Measurements from ENCODE around the gene SLC26A5. TPM values are rescaled to one million over a fixed set of nuclear protein-coding genes. Genes with fewer than 3 reads are reported as not detected.

SLC26A5 gene
- total RNA-seq, 1 experiment from 2014 or later = not detected

- no peak for DNase-seq
- H3K9me3 ChIP-seq (ENCODE audit: low read length) = no peaks in the 10 kb centered on the region
- H3K27ac ChIP-seq (ENCODE audit: low read length) = peak overlapping the region; percentile 71; the same call in 1 of the 2 replicates
- H4K20me1 ChIP-seq (ENCODE audit: insufficient read depth, low read depth, low read length) = no peaks in the 10 kb centered on the region; the same call in 1 of the 2 replicates
- H2AFZ ChIP-seq (ENCODE audit: low read length) = no peak overlapping the region
- peak overlapping the region; percentile 86 for H3K4me3 ChIP-seq (ENCODE audit: low read length)
- peaks cover 44% of the 10 kb centered on the region for H3K4me1 ChIP-seq (ENCODE audit: low read length)
- no peaks in the 10 kb centered on the region for H3K27me3 ChIP-seq (ENCODE audit: low read length)
- H3K9ac ChIP-seq (ENCODE audit: low read length) = peak overlapping the region; percentile 81
- no peaks in the 10 kb centered on the region for H3K9me2 ChIP-seq (replicated peaks; ENCODE audit: insufficient read depth, low read length)
- peak overlapping the region; percentile 83 for H3K4me2 ChIP-seq (ENCODE audit: low read depth, low read length, poor library complexity, severe bottlenecking)
- peaks cover 88% of the 10 kb centered on the region for H3K79me2 ChIP-seq (ENCODE audit: low read length)
- H3K36me3 ChIP-seq (ENCODE audit: insufficient read depth, low read length) = peaks cover 12% of the 10 kb centered on the region; the same call in 1 of the 2 replicates
These were observed 97.6 kb downstream of the SLC26A5 start for GRCh38 chr7:103348452-103348851.

DNA sequence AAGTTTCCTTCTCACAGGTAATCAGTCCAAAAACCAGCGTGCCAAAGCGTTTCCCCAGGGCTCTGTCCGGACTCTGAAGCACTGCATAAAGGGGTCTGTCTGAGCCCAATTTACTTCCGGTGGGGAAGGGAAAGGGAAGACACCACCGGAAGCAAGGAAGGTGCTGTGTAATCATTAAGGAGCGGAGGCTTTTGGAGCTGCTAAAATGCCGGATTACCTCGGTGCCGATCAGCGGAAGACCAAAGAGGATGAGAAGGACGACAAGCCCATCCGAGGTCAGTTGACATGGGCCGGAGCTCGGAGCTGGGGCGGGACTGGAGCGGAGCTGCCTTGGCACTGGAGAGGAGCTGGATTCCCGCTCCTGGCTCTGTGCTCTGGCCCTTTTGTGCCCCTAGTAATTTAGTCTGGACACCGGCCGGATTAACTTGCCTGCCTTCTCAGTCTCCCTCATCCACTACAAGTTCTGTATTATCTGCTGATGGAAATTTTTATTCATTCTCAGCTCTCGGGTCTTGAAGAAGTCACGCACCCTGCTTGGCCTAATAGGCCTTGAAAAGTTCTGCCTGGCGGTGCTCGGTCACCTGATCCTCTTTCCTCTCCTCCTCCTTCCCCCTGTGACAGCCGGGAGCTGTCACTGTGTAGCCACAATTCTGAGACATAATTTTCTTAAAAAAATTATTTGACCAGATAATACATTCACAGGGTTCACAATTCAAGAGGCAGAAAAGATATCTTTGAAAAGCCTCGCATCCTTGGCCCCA lies 98.3 kb downstream of the SLC26A5 start, which contains the start of gene PSMC2:
PSMC2 (plus strand) TSS at position 137 of the 761 bp plus-strand sequence; CDS start at position 206, 69 bp downstream.
- Histone ChIP-seq H3K9ac (ENCODE audit: low read length) (peak within 1 kb of the TSS; percentile 81), H4K20me1 (ENCODE audit: insufficient read depth, low read depth, low read length) (no peaks in the 10 kb centered on the region; the same call in 1 of the 2 replicates), H3K4me2 (ENCODE audit: low read depth, low read length, poor library complexity, severe bottlenecking) (peak within 1 kb of the TSS; percentile 83), H3K4me3 (ENCODE audit: low read length) (peak within 1 kb of the TSS; percentile 86), H2AFZ (ENCODE audit: low read length) (peak within 1 kb of the TSS; percentile 58; the same call in 1 of the 2 replicates), H3K9me2 (replicated peaks; ENCODE audit: insufficient read depth, low read length) (no peaks in the 10 kb centered on the region), H3K27me3 (ENCODE audit: low read length) (no peaks in the 10 kb centered on the region), H3K27ac (ENCODE audit: low read length) (peak within 1 kb of the TSS; percentile 71), H3K79me2 (ENCODE audit: low read length) (peaks cover 88% of the 10 kb centered on the region), H3K4me1 (ENCODE audit: low read length) (peaks cover 52% of the 10 kb centered on the region), H3K36me3 (ENCODE audit: insufficient read depth, low read length) (peaks cover 6% of the 10 kb centered on the region; the same call in 1 of the 2 replicates), H3K9me3 (ENCODE audit: low read length) (no peaks in the 10 kb centered on the region)
- peak; percentile 96 for DNase-seq

- Histone ChIP-seq H4K20me1 (ENCODE audit: insufficient read depth, low read depth, low read length) (peaks cover 3% of the 10 kb centered on the region; the same call in 1 of the 2 replicates), H3K79me2 (ENCODE audit: low read length) (peaks cover 88% of the 10 kb centered on the region), H3K4me2 (ENCODE audit: low read depth, low read length, poor library complexity, severe bottlenecking) (peak overlapping the region; percentile 83), H3K36me3 (ENCODE audit: insufficient read depth, low read length) (peaks cover 7% of the 10 kb centered on the region), H3K27ac (ENCODE audit: low read length) (no peak overlapping the region), H2AFZ (ENCODE audit: low read length) (peak overlapping the region; percentile 58; the same call in 1 of the 2 replicates), H3K27me3 (ENCODE audit: low read length) (no peaks in the 10 kb centered on the region), H3K9me2 (replicated peaks; ENCODE audit: insufficient read depth, low read length) (no peaks in the 10 kb centered on the region), H3K4me3 (ENCODE audit: low read length) (peak overlapping the region; percentile 86), H3K9me3 (ENCODE audit: low read length) (no peaks in the 10 kb centered on the region), H3K9ac (ENCODE audit: low read length) (peak overlapping the region; percentile 81; the same call in 1 of the 2 replicates), H3K4me1 (ENCODE audit: low read length) (peaks cover 52% of the 10 kb centered on the region)
- DNase-seq = no peak
These were observed 99.6 kb downstream of the SLC26A5 start for GRCh38 chr7:103346396-103346795.

DNA sequence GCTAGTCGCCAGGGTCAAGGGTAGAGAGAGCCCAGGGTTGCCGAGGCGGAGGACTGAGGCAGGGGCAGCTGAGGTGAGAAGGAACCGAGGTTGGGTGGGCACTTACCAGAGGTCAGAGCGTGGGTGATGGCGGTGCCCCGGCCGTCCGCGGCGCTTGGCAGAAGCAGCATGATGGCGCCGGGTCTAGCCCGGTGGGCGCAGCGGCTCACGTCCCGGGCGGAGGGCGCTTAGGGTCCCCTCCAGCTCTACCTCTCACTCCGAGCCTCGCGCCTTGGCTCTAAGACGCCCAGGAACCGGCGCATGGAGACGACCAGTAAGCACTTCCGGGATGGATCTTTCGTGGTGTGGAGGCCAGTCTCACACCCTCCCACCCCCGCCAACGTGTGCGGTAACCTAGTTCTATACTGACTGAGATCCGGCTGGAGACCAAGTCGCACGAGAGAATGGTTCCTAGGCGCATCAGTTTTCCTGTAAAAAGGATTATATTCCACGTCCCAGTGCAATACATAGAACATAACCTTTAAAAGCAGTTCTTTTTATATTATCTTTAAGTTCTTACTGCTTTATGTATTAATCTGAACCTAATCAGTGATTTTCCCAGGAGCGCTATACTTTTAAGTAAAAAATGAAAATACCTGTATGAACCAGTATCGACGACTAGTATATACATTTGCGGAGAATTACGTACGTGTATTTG lies 101.4 kb downstream of the SLC26A5 start, which contains the start of gene DNAJC2:
DNAJC2 (minus strand) TSS at position 315 of the 697 bp plus-strand sequence; CDS start at position 170, 145 bp downstream.
- H3K27me3 ChIP-seq (ENCODE audit: low read length) = no peaks in the 10 kb centered on the region
- peak within 1 kb of the TSS; percentile 78 for H3K4me3 ChIP-seq (ENCODE audit: low read length)
- H2AFZ ChIP-seq (ENCODE audit: low read length) = peak within 1 kb of the TSS; percentile 87
- H3K27ac ChIP-seq (ENCODE audit: low read length) = peak within 1 kb of the TSS; percentile 65
- H3K9me3 ChIP-seq (ENCODE audit: low read length) = no peaks in the 10 kb centered on the region
- peak; percentile 96 for DNase-seq
- H3K36me3 ChIP-seq (ENCODE audit: insufficient read depth, low read length) = peaks cover 22% of the 10 kb centered on the region
- peak within 1 kb of the TSS; percentile 78 for H3K4me2 ChIP-seq (ENCODE audit: low read depth, low read length, poor library complexity, severe bottlenecking)
- peaks cover 5% of the 10 kb centered on the region; the same call in 1 of the 2 replicates for H4K20me1 ChIP-seq (ENCODE audit: insufficient read depth, low read depth, low read length)
- H3K9ac ChIP-seq (ENCODE audit: low read length) = peak within 1 kb of the TSS; percentile 92
- peaks cover 38% of the 10 kb centered on the region for H3K4me1 ChIP-seq (ENCODE audit: low read length)
- H3K79me2 ChIP-seq (ENCODE audit: low read length) = peaks cover 88% of the 10 kb centered on the region
- no peaks in the 10 kb centered on the region for H3K9me2 ChIP-seq (replicated peaks; ENCODE audit: insufficient read depth, low read length)

- Histone ChIP-seq H3K79me2 (ENCODE audit: low read length) (peaks cover 88% of the 10 kb centered on the region), H3K9me3 (ENCODE audit: low read length) (no peaks in the 10 kb centered on the region), H3K27me3 (ENCODE audit: low read length) (no peaks in the 10 kb centered on the region), H2AFZ (ENCODE audit: low read length) (peak overlapping the region; percentile 27; the same call in 1 of the 2 replicates), H3K36me3 (ENCODE audit: insufficient read depth, low read length) (peaks cover 28% of the 10 kb centered on the region), H3K4me1 (ENCODE audit: low read length) (peaks cover 31% of the 10 kb centered on the region), H3K4me3 (ENCODE audit: low read length) (peak overlapping the region; percentile 78), H3K4me2 (ENCODE audit: low read depth, low read length, poor library complexity, severe bottlenecking) (peak overlapping the region; percentile 78), H3K9ac (ENCODE audit: low read length) (peak overlapping the region; percentile 92), H3K9me2 (replicated peaks; ENCODE audit: insufficient read depth, low read length) (no peaks in the 10 kb centered on the region), H3K27ac (ENCODE audit: low read length) (peak overlapping the region; percentile 65), H4K20me1 (ENCODE audit: insufficient read depth, low read depth, low read length) (peaks cover 5% of the 10 kb centered on the region; the same call in 1 of the 2 replicates)
- DNase-seq = peak; percentile 73
These were observed 102.1 kb downstream of the SLC26A5 start for GRCh38 chr7:103343758-103344452.

DNA sequence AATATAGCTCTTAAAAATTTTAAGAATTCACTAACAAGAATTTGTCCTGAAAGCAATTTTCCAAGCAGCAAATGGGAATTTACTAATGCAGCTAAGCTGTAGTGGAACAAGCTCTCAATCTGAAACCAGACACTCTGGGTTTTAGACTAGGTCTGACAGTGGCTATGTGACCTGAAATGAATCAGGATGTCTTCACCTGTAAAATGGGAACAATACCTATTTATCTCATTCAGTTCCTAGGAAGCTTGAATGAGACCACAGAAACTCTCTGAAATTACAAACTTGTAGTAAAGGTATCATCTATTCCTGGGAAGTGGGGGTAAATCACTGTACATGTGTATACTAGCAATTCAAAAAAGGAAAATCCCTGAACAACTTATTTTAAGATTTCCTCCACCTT lies 102.7 kb downstream of the SLC26A5 start:
- Histone ChIP-seq H3K36me3 (ENCODE audit: insufficient read depth, low read length) (peaks cover 29% of the 10 kb centered on the region), H3K79me2 (ENCODE audit: low read length) (peaks cover 84% of the 10 kb centered on the region), H3K9me2 (replicated peaks; ENCODE audit: insufficient read depth, low read length) (no peaks in the 10 kb centered on the region), H3K4me3 (ENCODE audit: low read length) (peak overlapping the region; percentile 78), H3K9ac (ENCODE audit: low read length) (peak overlapping the region; percentile 92), H3K4me1 (ENCODE audit: low read length) (peaks cover 25% of the 10 kb centered on the region), H3K27me3 (ENCODE audit: low read length) (no peaks in the 10 kb centered on the region), H2AFZ (ENCODE audit: low read length) (no peak overlapping the region), H3K4me2 (ENCODE audit: low read depth, low read length, poor library complexity, severe bottlenecking) (peak overlapping the region; percentile 78), H3K9me3 (ENCODE audit: low read length) (no peaks in the 10 kb centered on the region), H3K27ac (ENCODE audit: low read length) (no peak overlapping the region; the same call in 1 of the 2 replicates), H4K20me1 (ENCODE audit: insufficient read depth, low read depth, low read length) (peaks cover 5% of the 10 kb centered on the region; the same call in 1 of the 2 replicates)
- no peak for DNase-seq

- Histone ChIP-seq H2AFZ (ENCODE audit: low read length) (no peak overlapping the region), H3K79me2 (ENCODE audit: low read length) (peaks cover 82% of the 10 kb centered on the region)
These were observed 104.5 kb downstream of the SLC26A5 start for GRCh38 chr7:103341466-103341865.

More at GRCh38 chr7:103341466-103341865, 104.5 kb downstream of the SLC26A5 start:
- Histone ChIP-seq H3K27ac (ENCODE audit: low read length) (no peak overlapping the region), H3K9me3 (ENCODE audit: low read length) (no peaks in the 10 kb centered on the region), H3K9me2 (replicated peaks; ENCODE audit: insufficient read depth, low read length) (no peaks in the 10 kb centered on the region), H3K36me3 (ENCODE audit: insufficient read depth, low read length) (peaks cover 43% of the 10 kb centered on the region), H3K4me1 (ENCODE audit: low read length) (peaks cover 16% of the 10 kb centered on the region), H3K9ac (ENCODE audit: low read length) (no peak overlapping the region), H3K4me2 (ENCODE audit: low read depth, low read length, poor library complexity, severe bottlenecking) (peak overlapping the region; percentile 18), H3K27me3 (ENCODE audit: low read length) (no peaks in the 10 kb centered on the region), H4K20me1 (ENCODE audit: insufficient read depth, low read depth, low read length) (peaks cover 5% of the 10 kb centered on the region; the same call in 1 of the 2 replicates), H3K4me3 (ENCODE audit: low read length) (no peak overlapping the region)
- DNase-seq = no peak
